ENCODE measurements around the gene FAIM2. TPM values are rescaled to one million over a fixed set of nuclear protein-coding genes. Genes with fewer than 3 reads are reported as not detected.

The FAIM2 gene
- total RNA-seq, 1 donor from 2014 or later: 0.18 TPM

- peaks cover 7% of the 10 kb centered on the region for H3K4me1 Mint-ChIP-seq (ENCODE audit: low read depth, unreplicated experiment)
- no peak for TF ChIP-seq EZH2 (IDR thresholded peaks at IDR 0.05; ENCODE audit: insufficient read depth, low read length)
- TF ChIP-seq, protein P1, sequence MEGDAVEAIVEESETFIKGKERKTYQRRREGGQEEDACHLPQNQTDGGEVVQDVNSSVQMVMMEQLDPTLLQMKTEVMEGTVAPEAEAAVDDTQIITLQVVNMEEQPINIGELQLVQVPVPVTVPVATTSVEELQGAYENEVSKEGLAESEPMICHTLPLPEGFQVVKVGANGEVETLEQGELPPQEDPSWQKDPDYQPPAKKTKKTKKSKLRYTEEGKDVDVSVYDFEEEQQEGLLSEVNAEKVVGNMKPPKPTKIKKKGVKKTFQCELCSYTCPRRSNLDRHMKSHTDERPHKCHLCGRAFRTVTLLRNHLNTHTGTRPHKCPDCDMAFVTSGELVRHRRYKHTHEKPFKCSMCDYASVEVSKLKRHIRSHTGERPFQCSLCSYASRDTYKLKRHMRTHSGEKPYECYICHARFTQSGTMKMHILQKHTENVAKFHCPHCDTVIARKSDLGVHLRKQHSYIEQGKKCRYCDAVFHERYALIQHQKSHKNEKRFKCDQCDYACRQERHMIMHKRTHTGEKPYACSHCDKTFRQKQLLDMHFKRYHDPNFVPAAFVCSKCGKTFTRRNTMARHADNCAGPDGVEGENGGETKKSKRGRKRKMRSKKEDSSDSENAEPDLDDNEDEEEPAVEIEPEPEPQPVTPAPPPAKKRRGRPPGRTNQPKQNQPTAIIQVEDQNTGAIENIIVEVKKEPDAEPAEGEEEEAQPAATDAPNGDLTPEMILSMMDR (IDR thresholded peaks at IDR 0.05; ENCODE audit: insufficient read depth, low read depth, low read length): no peak
- peaks cover 8% of the 10 kb centered on the region for H3K4me1 ChIP-seq (ENCODE audit: insufficient read depth, low read length)
- FAIRE-seq (no peak), DNase-seq (ENCODE audit: low read depth) (no peak)
- H3K4me2 ChIP-seq (ENCODE audit: low read length): no peak overlapping the region
- no peak overlapping the region for H3K4me3 ChIP-seq (ENCODE audit: insufficient read depth, low read depth, low read length)
- no peaks in the 10 kb centered on the region for H3K79me2 ChIP-seq (ENCODE audit: insufficient read depth, low read length)
- H2AFZ ChIP-seq (ENCODE audit: low read depth, low read length): no peak overlapping the region
- H3K36me3 ChIP-seq (ENCODE audit: insufficient read depth, low read length): no peaks in the 10 kb centered on the region
- H3K4me3 Mint-ChIP-seq (ENCODE audit: unreplicated experiment): no peak overlapping the region
- H3K9me3 ChIP-seq (ENCODE audit: insufficient read depth, low read depth, low read length): no peaks in the 10 kb centered on the region
- no peaks in the 10 kb centered on the region for H3K9me3 Mint-ChIP-seq (ENCODE audit: unreplicated experiment)
- H3K27me3 ChIP-seq (ENCODE audit: insufficient read depth, low read length): no peaks in the 10 kb centered on the region
- no peaks in the 10 kb centered on the region for H4K20me1 ChIP-seq (ENCODE audit: insufficient read depth, low read length)
- H3K9ac ChIP-seq (ENCODE audit: low read length): no peak overlapping the region
- no peak overlapping the region for H3K27ac ChIP-seq (ENCODE audit: low read depth, low read length)
- H3K36me3 Mint-ChIP-seq (ENCODE audit: low read depth, unreplicated experiment): no peaks in the 10 kb centered on the region
- H3K27me3 Mint-ChIP-seq (ENCODE audit: low read depth, unreplicated experiment): peaks cover 68% of the 10 kb centered on the region
- no peak overlapping the region for H3K27ac Mint-ChIP-seq (ENCODE audit: unreplicated experiment)
Observed at GRCh38 chr12:49899286-49899843, 4.3 kb downstream of the FAIM2 start.

GRCh38 chr12:49897276-49897675 lies 6.4 kb downstream of the FAIM2 start:
- no peak for FAIRE-seq

DNA sequence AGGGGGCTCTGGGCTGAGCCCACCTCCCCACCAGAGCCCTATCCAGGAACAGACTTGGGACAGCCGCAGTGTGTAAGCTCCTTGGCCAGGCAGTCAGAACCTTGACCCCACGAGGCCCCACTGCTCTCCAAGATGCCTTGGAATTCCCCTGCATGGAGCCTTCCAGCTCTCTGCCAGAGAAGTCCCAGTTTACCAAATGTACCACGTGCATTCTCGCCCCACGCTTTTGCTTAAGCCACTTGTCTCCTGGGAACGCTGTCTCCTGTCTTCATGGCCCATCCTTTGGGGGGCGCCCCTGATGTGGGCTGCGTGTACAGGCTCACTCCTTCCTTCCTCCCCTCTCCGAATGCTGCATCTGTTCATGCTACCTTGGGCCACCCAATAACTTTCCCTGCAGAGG lies 7.9 kb downstream of the FAIM2 start:
- peaks cover 7% of the 10 kb centered on the region for H3K4me1 ChIP-seq (ENCODE audit: insufficient read depth, low read length)
- H3K79me2 ChIP-seq (ENCODE audit: insufficient read depth, low read length): no peaks in the 10 kb centered on the region
- DNase-seq (ENCODE audit: low read depth): no peak
- Mint-ChIP-seq H3K27ac (ENCODE audit: unreplicated experiment) (no peak overlapping the region), H3K9me3 (ENCODE audit: unreplicated experiment) (no peaks in the 10 kb centered on the region), H3K4me1 (ENCODE audit: low read depth, unreplicated experiment) (peaks cover 7% of the 10 kb centered on the region), H3K27me3 (ENCODE audit: low read depth, unreplicated experiment) (peaks cover 64% of the 10 kb centered on the region), H3K36me3 (ENCODE audit: low read depth, unreplicated experiment) (no peaks in the 10 kb centered on the region), H3K4me3 (ENCODE audit: unreplicated experiment) (no peak overlapping the region)
- H3K4me3 ChIP-seq (ENCODE audit: insufficient read depth, low read depth, low read length): no peak overlapping the region
- H2AFZ ChIP-seq (ENCODE audit: low read depth, low read length): no peak overlapping the region
- H3K4me2 ChIP-seq (ENCODE audit: low read length): no peak overlapping the region
- H4K20me1 ChIP-seq (ENCODE audit: insufficient read depth, low read length): no peaks in the 10 kb centered on the region
- H3K9me3 ChIP-seq (ENCODE audit: insufficient read depth, low read depth, low read length): no peaks in the 10 kb centered on the region
- TF ChIP-seq EZH2 (IDR thresholded peaks at IDR 0.05; ENCODE audit: insufficient read depth, low read length): no peak
- TF ChIP-seq, protein P1 (IDR thresholded peaks at IDR 0.05; ENCODE audit: insufficient read depth, low read depth, low read length): no peak
- H3K9ac ChIP-seq (ENCODE audit: low read length): no peak overlapping the region
- no peak for FAIRE-seq
- H3K27me3 ChIP-seq (ENCODE audit: insufficient read depth, low read length): peaks cover 3% of the 10 kb centered on the region
- H3K27ac ChIP-seq (ENCODE audit: low read depth, low read length): no peak overlapping the region
- no peaks in the 10 kb centered on the region for H3K36me3 ChIP-seq (ENCODE audit: insufficient read depth, low read length)

More at GRCh38 chr12:49897276-49897675, 6.4 kb downstream of the FAIM2 start:
- Histone ChIP-seq H3K4me1 (ENCODE audit: insufficient read depth, low read length) (peaks cover 7% of the 10 kb centered on the region), H4K20me1 (ENCODE audit: insufficient read depth, low read length) (no peaks in the 10 kb centered on the region), H3K9me3 (ENCODE audit: insufficient read depth, low read depth, low read length) (no peaks in the 10 kb centered on the region), H3K9ac (ENCODE audit: low read length) (no peak overlapping the region), H3K27ac (ENCODE audit: low read depth, low read length) (no peak overlapping the region), H3K36me3 (ENCODE audit: insufficient read depth, low read length) (no peaks in the 10 kb centered on the region), H3K4me2 (ENCODE audit: low read length) (no peak overlapping the region), H2AFZ (ENCODE audit: low read depth, low read length) (no peak overlapping the region), H3K4me3 (ENCODE audit: insufficient read depth, low read depth, low read length) (no peak overlapping the region), H3K27me3 (ENCODE audit: insufficient read depth, low read length) (peaks cover 2% of the 10 kb centered on the region), H3K79me2 (ENCODE audit: insufficient read depth, low read length) (no peaks in the 10 kb centered on the region)
- H3K4me1 Mint-ChIP-seq (ENCODE audit: low read depth, unreplicated experiment): peaks cover 9% of the 10 kb centered on the region
- H3K4me3 Mint-ChIP-seq (ENCODE audit: unreplicated experiment): no peak overlapping the region
- peaks cover 66% of the 10 kb centered on the region for H3K27me3 Mint-ChIP-seq (ENCODE audit: low read depth, unreplicated experiment)
- H3K27ac Mint-ChIP-seq (ENCODE audit: unreplicated experiment): no peak overlapping the region
- no peaks in the 10 kb centered on the region for H3K36me3 Mint-ChIP-seq (ENCODE audit: low read depth, unreplicated experiment)
- no peak for DNase-seq (ENCODE audit: low read depth)
- no peaks in the 10 kb centered on the region for H3K9me3 Mint-ChIP-seq (ENCODE audit: unreplicated experiment)
- TF ChIP-seq, protein P1 (IDR thresholded peaks at IDR 0.05; ENCODE audit: insufficient read depth, low read depth, low read length): no peak
- no peak for TF ChIP-seq EZH2 (IDR thresholded peaks at IDR 0.05; ENCODE audit: insufficient read depth, low read length)
